ENCODE results near the gene VAMP5. TPM values are rescaled to one million over a fixed set of nuclear protein-coding genes. Genes with fewer than 3 reads are reported as not detected.

VAMP5 gene
- total RNA-seq, 1 donor from 2014 or later = 17.1 TPM

GRCh38 chr2:85539361-85540132 lies 44.7 kb upstream of the VAMP5 start:
- no peak overlapping the region for H2AFZ ChIP-seq (ENCODE audit: low read depth, low read length)
- peak overlapping the region; percentile 97 for H3K4me2 ChIP-seq (ENCODE audit: low read length)
- H3K27me3 Mint-ChIP-seq (ENCODE audit: low read depth, unreplicated experiment) = no peaks in the 10 kb centered on the region
- H3K27me3 ChIP-seq (ENCODE audit: insufficient read depth, low read length) = no peaks in the 10 kb centered on the region
- no peak for FAIRE-seq
- no peaks in the 10 kb centered on the region for H3K9me3 ChIP-seq (ENCODE audit: insufficient read depth, low read depth, low read length)
- H3K4me1 Mint-ChIP-seq (ENCODE audit: low read depth, unreplicated experiment) = peaks cover 34% of the 10 kb centered on the region
- peaks cover 62% of the 10 kb centered on the region for H3K79me2 ChIP-seq (ENCODE audit: insufficient read depth, low read length)
- peaks cover 37% of the 10 kb centered on the region for H3K36me3 ChIP-seq (ENCODE audit: insufficient read depth, low read length)
- DNase-seq (ENCODE audit: low read depth) = peak; percentile 43
- peaks cover 22% of the 10 kb centered on the region for H3K36me3 Mint-ChIP-seq (ENCODE audit: low read depth, unreplicated experiment)
- peaks cover 55% of the 10 kb centered on the region for H4K20me1 ChIP-seq (ENCODE audit: insufficient read depth, low read length)
- H3K27ac Mint-ChIP-seq (ENCODE audit: unreplicated experiment) = peak overlapping the region; percentile 80
- peak overlapping the region; percentile 91 for H3K4me3 Mint-ChIP-seq (ENCODE audit: unreplicated experiment)
- TF ChIP-seq, protein P1, sequence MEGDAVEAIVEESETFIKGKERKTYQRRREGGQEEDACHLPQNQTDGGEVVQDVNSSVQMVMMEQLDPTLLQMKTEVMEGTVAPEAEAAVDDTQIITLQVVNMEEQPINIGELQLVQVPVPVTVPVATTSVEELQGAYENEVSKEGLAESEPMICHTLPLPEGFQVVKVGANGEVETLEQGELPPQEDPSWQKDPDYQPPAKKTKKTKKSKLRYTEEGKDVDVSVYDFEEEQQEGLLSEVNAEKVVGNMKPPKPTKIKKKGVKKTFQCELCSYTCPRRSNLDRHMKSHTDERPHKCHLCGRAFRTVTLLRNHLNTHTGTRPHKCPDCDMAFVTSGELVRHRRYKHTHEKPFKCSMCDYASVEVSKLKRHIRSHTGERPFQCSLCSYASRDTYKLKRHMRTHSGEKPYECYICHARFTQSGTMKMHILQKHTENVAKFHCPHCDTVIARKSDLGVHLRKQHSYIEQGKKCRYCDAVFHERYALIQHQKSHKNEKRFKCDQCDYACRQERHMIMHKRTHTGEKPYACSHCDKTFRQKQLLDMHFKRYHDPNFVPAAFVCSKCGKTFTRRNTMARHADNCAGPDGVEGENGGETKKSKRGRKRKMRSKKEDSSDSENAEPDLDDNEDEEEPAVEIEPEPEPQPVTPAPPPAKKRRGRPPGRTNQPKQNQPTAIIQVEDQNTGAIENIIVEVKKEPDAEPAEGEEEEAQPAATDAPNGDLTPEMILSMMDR (IDR thresholded peaks at IDR 0.05; ENCODE audit: insufficient read depth, low read depth, low read length) = no peak
- TF ChIP-seq EZH2 (IDR thresholded peaks at IDR 0.05; ENCODE audit: insufficient read depth, low read length) = no peak
- no peaks in the 10 kb centered on the region for H3K9me3 Mint-ChIP-seq (ENCODE audit: unreplicated experiment)
- peaks cover 32% of the 10 kb centered on the region for H3K4me1 ChIP-seq (ENCODE audit: insufficient read depth, low read length)
- peak overlapping the region; percentile 99 for H3K9ac ChIP-seq (ENCODE audit: low read length)
- H3K27ac ChIP-seq (ENCODE audit: low read depth, low read length) = peak overlapping the region; percentile 99
- H3K4me3 ChIP-seq (ENCODE audit: insufficient read depth, low read depth, low read length) = peak overlapping the region; percentile 99

GRCh38 chr2:85540133-85540648 lies 44.0 kb upstream of the VAMP5 start:
- Mint-ChIP-seq H3K9me3 (ENCODE audit: unreplicated experiment) (no peaks in the 10 kb centered on the region), H3K4me1 (ENCODE audit: low read depth, unreplicated experiment) (peaks cover 34% of the 10 kb centered on the region), H3K4me3 (ENCODE audit: unreplicated experiment) (peak overlapping the region; percentile 91), H3K36me3 (ENCODE audit: low read depth, unreplicated experiment) (peaks cover 22% of the 10 kb centered on the region), H3K27me3 (ENCODE audit: low read depth, unreplicated experiment) (no peaks in the 10 kb centered on the region), H3K27ac (ENCODE audit: unreplicated experiment) (peak overlapping the region; percentile 70)
- DNase-seq (ENCODE audit: low read depth) (no peak), FAIRE-seq (no peak)
- TF ChIP-seq EZH2 (IDR thresholded peaks at IDR 0.05; ENCODE audit: insufficient read depth, low read length) = no peak
- TF ChIP-seq, protein P1 (IDR thresholded peaks at IDR 0.05; ENCODE audit: insufficient read depth, low read depth, low read length) = no peak
- Histone ChIP-seq H4K20me1 (ENCODE audit: insufficient read depth, low read length) (peaks cover 61% of the 10 kb centered on the region), H3K36me3 (ENCODE audit: insufficient read depth, low read length) (peaks cover 43% of the 10 kb centered on the region), H3K79me2 (ENCODE audit: insufficient read depth, low read length) (peaks cover 62% of the 10 kb centered on the region), H2AFZ (ENCODE audit: low read depth, low read length) (no peak overlapping the region), H3K9me3 (ENCODE audit: insufficient read depth, low read depth, low read length) (no peaks in the 10 kb centered on the region), H3K27me3 (ENCODE audit: insufficient read depth, low read length) (no peaks in the 10 kb centered on the region), H3K4me3 (ENCODE audit: insufficient read depth, low read depth, low read length) (peak overlapping the region; percentile 99), H3K4me2 (ENCODE audit: low read length) (peak overlapping the region; percentile 97), H3K9ac (ENCODE audit: low read length) (peak overlapping the region; percentile 99), H3K4me1 (ENCODE audit: insufficient read depth, low read length) (peaks cover 32% of the 10 kb centered on the region), H3K27ac (ENCODE audit: low read depth, low read length) (peak overlapping the region; percentile 99)

DNA sequence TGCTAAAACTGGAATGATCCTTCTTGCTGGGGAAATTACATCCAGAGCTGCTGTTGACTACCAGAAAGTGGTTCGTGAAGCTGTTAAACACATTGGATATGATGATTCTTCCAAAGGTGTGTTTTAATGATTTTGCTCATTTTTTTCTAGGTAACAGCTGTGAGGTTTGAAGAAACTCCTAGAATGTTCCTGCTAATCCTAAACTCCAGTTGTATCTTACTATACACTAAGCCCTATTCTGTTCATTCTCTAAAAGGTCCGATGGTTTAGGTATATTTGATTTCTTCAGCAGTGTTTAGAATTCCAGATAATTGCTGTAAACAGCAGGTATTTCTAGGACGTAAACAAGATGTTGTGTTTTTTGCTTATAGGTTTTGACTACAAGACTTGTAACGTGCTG lies 43.0 kb upstream of the VAMP5 start:
- H4K20me1 ChIP-seq (ENCODE audit: insufficient read depth, low read length) = peaks cover 72% of the 10 kb centered on the region
- peaks cover 53% of the 10 kb centered on the region for H3K36me3 ChIP-seq (ENCODE audit: insufficient read depth, low read length)
- no peaks in the 10 kb centered on the region for H3K27me3 ChIP-seq (ENCODE audit: insufficient read depth, low read length)
- no peak for DNase-seq (ENCODE audit: low read depth)
- H3K4me2 ChIP-seq (ENCODE audit: low read length) = peak overlapping the region; percentile 97
- H3K9me3 Mint-ChIP-seq (ENCODE audit: unreplicated experiment) = no peaks in the 10 kb centered on the region
- H3K79me2 ChIP-seq (ENCODE audit: insufficient read depth, low read length) = peaks cover 62% of the 10 kb centered on the region
- FAIRE-seq = no peak
- no peak overlapping the region for H2AFZ ChIP-seq (ENCODE audit: low read depth, low read length)
- no peak overlapping the region for H3K27ac ChIP-seq (ENCODE audit: low read depth, low read length)
- TF ChIP-seq EZH2 (IDR thresholded peaks at IDR 0.05; ENCODE audit: insufficient read depth, low read length) = no peak
- TF ChIP-seq, protein P1 (IDR thresholded peaks at IDR 0.05; ENCODE audit: insufficient read depth, low read depth, low read length) = no peak
- H3K9ac ChIP-seq (ENCODE audit: low read length) = peak overlapping the region; percentile 99
- peaks cover 33% of the 10 kb centered on the region for H3K4me1 Mint-ChIP-seq (ENCODE audit: low read depth, unreplicated experiment)
- H3K27ac Mint-ChIP-seq (ENCODE audit: unreplicated experiment) = no peak overlapping the region
- H3K27me3 Mint-ChIP-seq (ENCODE audit: low read depth, unreplicated experiment) = no peaks in the 10 kb centered on the region
- H3K4me1 ChIP-seq (ENCODE audit: insufficient read depth, low read length) = peaks cover 31% of the 10 kb centered on the region
- H3K4me3 Mint-ChIP-seq (ENCODE audit: unreplicated experiment) = peak overlapping the region; percentile 91
- H3K4me3 ChIP-seq (ENCODE audit: insufficient read depth, low read depth, low read length) = peak overlapping the region; percentile 99
- peaks cover 27% of the 10 kb centered on the region for H3K36me3 Mint-ChIP-seq (ENCODE audit: low read depth, unreplicated experiment)
- H3K9me3 ChIP-seq (ENCODE audit: insufficient read depth, low read depth, low read length) = no peaks in the 10 kb centered on the region

Data from astrocyte (in vitro differentiated cells and primary cell).